Astrocyte (in vitro differentiated cells and primary cell): ENCODE results near the gene GLYATL2. TPM values are rescaled to one million over a fixed set of nuclear protein-coding genes. Genes with fewer than 3 reads are reported as not detected.

Experiments
- DNase-seq: peaks from one replicate; pipeline ENCODE4 v3.0.0-alpha.2; 2010; ENCODE audit warnings: low read depth
- FAIRE-seq: peaks from 2 replicates; lab custom pipeline; 2011; peaks lifted over from hg19 to GRCh38; lab: Jason Lieb, UNC
- H2AFZ ChIP-seq: 2 replicates; pipeline ENCODE4 v1.6.0; 2012; ENCODE audit warnings: low read depth, low read length, inconsistent platforms
- H3K27ac ChIP-seq: 2 replicates; pipeline ENCODE4 v1.5.1; 2011; ENCODE audit warnings: low read depth, low read length, inconsistent platforms
- H3K27me3 ChIP-seq: 2 replicates; pipeline ENCODE4 v1.6.0; 2011; ENCODE audit warnings: low read length, inconsistent platforms; ENCODE audit not compliant: insufficient read depth
- H3K36me3 ChIP-seq: 2 replicates; pipeline ENCODE4 v1.5.1; 2011; ENCODE audit warnings: low read length, inconsistent platforms; ENCODE audit not compliant: insufficient read depth
- H3K4me1 ChIP-seq: 2 replicates; pipeline ENCODE4 v1.5.1; 2011; ENCODE audit warnings: low read length, inconsistent platforms; ENCODE audit not compliant: insufficient read depth
- H3K4me2 ChIP-seq: 2 replicates; pipeline ENCODE4 v1.6.0; 2012; ENCODE audit warnings: low read length, inconsistent platforms
- H3K4me3 ChIP-seq: 2 replicates; pipeline ENCODE4 v1.5.1; 2011; ENCODE audit warnings: low read depth, mild to moderate bottlenecking, low read length, inconsistent platforms; ENCODE audit not compliant: insufficient read depth
- H3K79me2 ChIP-seq: 2 replicates; pipeline ENCODE4 v1.6.0; 2012; ENCODE audit warnings: mild to moderate bottlenecking, low read length, inconsistent platforms; ENCODE audit not compliant: insufficient read depth
- H3K9ac ChIP-seq: 2 replicates; pipeline ENCODE4 v1.6.0; 2012; ENCODE audit warnings: mild to moderate bottlenecking, low read length, inconsistent platforms
- H3K9me3 ChIP-seq: 2 replicates; pipeline ENCODE4 v1.5.1; 2012; ENCODE audit warnings: low read depth, mild to moderate bottlenecking, low read length, inconsistent platforms; ENCODE audit not compliant: insufficient read depth
- H4K20me1 ChIP-seq: 2 replicates; pipeline ENCODE4 v1.6.0; 2012; ENCODE audit warnings: low read length, inconsistent platforms; ENCODE audit not compliant: insufficient read depth
- H3K27ac Mint-ChIP-seq: one replicate; pipeline ENCODE4 v1.8.0; 2021; ENCODE audit warnings: mild to moderate bottlenecking, mixed read lengths; ENCODE audit not compliant: unreplicated experiment
- H3K27me3 Mint-ChIP-seq: one replicate; pipeline ENCODE4 v1.8.0; 2021; ENCODE audit warnings: low read depth, mixed read lengths; ENCODE audit not compliant: unreplicated experiment
- H3K36me3 Mint-ChIP-seq: one replicate; pipeline ENCODE4 v1.8.0; 2021; ENCODE audit warnings: low read depth, mixed read lengths; ENCODE audit not compliant: unreplicated experiment
- H3K4me1 Mint-ChIP-seq: one replicate; pipeline ENCODE4 v1.8.0; 2021; ENCODE audit warnings: low read depth, mixed read lengths; ENCODE audit not compliant: unreplicated experiment
- H3K4me3 Mint-ChIP-seq: one replicate; pipeline ENCODE4 v1.8.0; 2021; ENCODE audit warnings: mild to moderate bottlenecking, moderate library complexity, mixed read lengths; ENCODE audit not compliant: unreplicated experiment
- H3K9me3 Mint-ChIP-seq: one replicate; pipeline ENCODE4 v1.8.0; 2021; ENCODE audit warnings: mild to moderate bottlenecking, mixed read lengths; ENCODE audit not compliant: unreplicated experiment
- EZH2 ChIP-seq: IDR thresholded peaks from 2 replicates; pipeline ENCODE4 v1.6.1; 2012; ENCODE audit warnings: mild to moderate bottlenecking, low read length, inconsistent platforms; ENCODE audit not compliant: insufficient read depth
- total RNA-seq: library from RNA; stranded (reverse); gene quantifications from 2 replicates; pipeline ENCODE4 v1.2.1, GENCODE V29; 2021
- TF ChIP-seq, protein P1 (sequence below): IDR thresholded peaks from 2 replicates; pipeline ENCODE4 v1.5.1; 2011; ENCODE audit warnings: low read depth, mild to moderate bottlenecking, inconsistent platforms, low read length, moderate library complexity; ENCODE audit not compliant: insufficient read depth

The GLYATL2 gene
- total RNA-seq, 1 donor from 2014 or later = not detected

DNA sequence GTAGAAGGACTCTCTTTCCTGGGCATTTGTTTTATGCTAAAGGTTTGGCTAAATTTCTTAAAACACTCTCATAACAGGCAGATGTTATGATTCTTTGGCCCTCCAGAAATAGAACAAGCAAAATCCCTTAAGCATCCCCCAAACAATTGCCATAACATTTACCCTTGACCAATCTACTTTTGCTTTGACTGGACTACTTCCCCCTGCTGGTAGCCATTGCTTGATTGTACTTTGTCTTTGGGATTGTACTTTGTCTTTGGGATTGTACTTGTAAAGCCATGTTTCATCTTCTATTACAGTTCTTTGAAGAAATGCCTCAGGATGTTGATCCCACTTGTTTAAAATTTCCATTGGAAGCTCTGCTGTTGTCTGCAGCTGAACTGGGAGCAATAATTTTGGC is 59.5 kb downstream of the GLYATL2 start:
- no peak overlapping the region for H2AFZ ChIP-seq
- H3K36me3 ChIP-seq = no peaks in the 10 kb centered on the region
- H3K27me3 ChIP-seq = no peaks in the 10 kb centered on the region
- no peaks in the 10 kb centered on the region for H3K79me2 ChIP-seq
- Mint-ChIP-seq H3K27ac (no peak overlapping the region), H3K27me3 (no peaks in the 10 kb centered on the region), H3K36me3 (no peaks in the 10 kb centered on the region), H3K4me1 (no peaks in the 10 kb centered on the region), H3K4me3 (no peak overlapping the region), H3K9me3 (peaks cover 6% of the 10 kb centered on the region)
- H3K4me3 ChIP-seq = no peak overlapping the region
- no peak for DNase-seq
- H3K9me3 ChIP-seq = peaks cover 2% of the 10 kb centered on the region
- no peak for FAIRE-seq
- H3K27ac ChIP-seq = no peak overlapping the region
- no peaks in the 10 kb centered on the region for H4K20me1 ChIP-seq
- H3K4me1 ChIP-seq = no peaks in the 10 kb centered on the region
- H3K4me2 ChIP-seq = no peak overlapping the region
- H3K9ac ChIP-seq = no peak overlapping the region
- no peak for TF ChIP-seq EZH2
- TF ChIP-seq, protein P1, sequence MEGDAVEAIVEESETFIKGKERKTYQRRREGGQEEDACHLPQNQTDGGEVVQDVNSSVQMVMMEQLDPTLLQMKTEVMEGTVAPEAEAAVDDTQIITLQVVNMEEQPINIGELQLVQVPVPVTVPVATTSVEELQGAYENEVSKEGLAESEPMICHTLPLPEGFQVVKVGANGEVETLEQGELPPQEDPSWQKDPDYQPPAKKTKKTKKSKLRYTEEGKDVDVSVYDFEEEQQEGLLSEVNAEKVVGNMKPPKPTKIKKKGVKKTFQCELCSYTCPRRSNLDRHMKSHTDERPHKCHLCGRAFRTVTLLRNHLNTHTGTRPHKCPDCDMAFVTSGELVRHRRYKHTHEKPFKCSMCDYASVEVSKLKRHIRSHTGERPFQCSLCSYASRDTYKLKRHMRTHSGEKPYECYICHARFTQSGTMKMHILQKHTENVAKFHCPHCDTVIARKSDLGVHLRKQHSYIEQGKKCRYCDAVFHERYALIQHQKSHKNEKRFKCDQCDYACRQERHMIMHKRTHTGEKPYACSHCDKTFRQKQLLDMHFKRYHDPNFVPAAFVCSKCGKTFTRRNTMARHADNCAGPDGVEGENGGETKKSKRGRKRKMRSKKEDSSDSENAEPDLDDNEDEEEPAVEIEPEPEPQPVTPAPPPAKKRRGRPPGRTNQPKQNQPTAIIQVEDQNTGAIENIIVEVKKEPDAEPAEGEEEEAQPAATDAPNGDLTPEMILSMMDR = no peak

Other genes with a start within 250 kb of the GLYATL2 start
- 1.4 and 1.7 TPM in 2 replicates for gene CNTF, start 222.0 kb downstream of the GLYATL2 start, total RNA-seq
- not detected in 2 replicates for gene GLYAT, start 112.8 kb downstream of the GLYATL2 start, total RNA-seq
- 0.41 TPM in 1 of 2 replicates, not detected in the other for gene GLYATL1, start 94.8 kb upstream of the GLYATL2 start, total RNA-seq
- not detected in 2 replicates for gene GLYATL1B, start 241.6 kb upstream of the GLYATL2 start, total RNA-seq